OCI-LY1 (cell line): ENCODE results near the gene SLAMF1.

Experiments used
- H2AFZ ChIP-seq: fragments of 200-600 bp; sonication (generic), shearing (Covaris generic); 2 replicates; pipeline ENCODE4 v1.6.0; 2014; ENCODE audit warnings: antibody characterized with exemption, mild to moderate bottlenecking, low read length
- H3F3A ChIP-seq: fragments of 200-600 bp; sonication (generic), shearing (Covaris generic); 2 replicates; pipeline ENCODE4 v1.6.0; 2014; ENCODE audit warnings: mild to moderate bottlenecking, antibody characterized with exemption, low read length, moderate library complexity; ENCODE audit not compliant: insufficient read depth
- H3K27ac ChIP-seq: fragments of 200-600 bp; sonication (generic); 2 replicates; pipeline ENCODE4 v1.5.1; 2014; ENCODE audit warnings: low read length, mixed run types, mild to moderate bottlenecking, low read depth; ENCODE audit not compliant: poor library complexity, severe bottlenecking
- H3K27me3 ChIP-seq: fragments of 200-600 bp; sonication (generic); 2 replicates; pipeline ENCODE4 v1.6.0; 2014; ENCODE audit warnings: antibody characterized with exemption, mild to moderate bottlenecking, low read length, moderate library complexity; ENCODE audit not compliant: insufficient read depth
- H3K36me3 ChIP-seq: fragments of 200-600 bp; sonication (generic); 2 replicates; pipeline ENCODE4 v1.6.1; 2014; ENCODE audit warnings: mild to moderate bottlenecking, antibody characterized with exemption, low read length, moderate library complexity, mixed read lengths; ENCODE audit not compliant: insufficient read depth
- H3K4me1 ChIP-seq: fragments of 200-600 bp; sonication (generic); 2 replicates; pipeline ENCODE4 v1.5.1; 2014; ENCODE audit warnings: mild to moderate bottlenecking, low read length, moderate library complexity; ENCODE audit not compliant: insufficient read depth, severe bottlenecking
- H3K4me2 ChIP-seq: fragments of 200-600 bp; sonication (generic), shearing (Covaris generic); 2 replicates; pipeline ENCODE4 v1.6.1; 2014; ENCODE audit warnings: low read length
- H3K4me3 ChIP-seq: fragments of 200-600 bp; sonication (generic); 2 replicates; pipeline ENCODE4 v1.5.1; 2014; ENCODE audit warnings: low read length, low read depth, mild to moderate bottlenecking, mixed read lengths; ENCODE audit not compliant: poor library complexity, severe bottlenecking
- H3K79me2 ChIP-seq: fragments of 200-600 bp; shearing (Covaris generic); 2 replicates; pipeline ENCODE4 v1.6.1; 2016; ENCODE audit warnings: mixed run types, low read length, mixed read lengths; ENCODE audit not compliant: insufficient read depth
- H3K9ac ChIP-seq: fragments of 200-600 bp; sonication (generic), shearing (Covaris generic); 2 replicates; pipeline ENCODE4 v1.6.1; 2014; ENCODE audit warnings: mild to moderate bottlenecking, low read length, mixed read lengths
- H3K9me2 ChIP-seq: fragments of 200-600 bp; sonication (generic), shearing (Covaris generic); 2 replicates; pipeline ENCODE4 v1.6.1; 2014; ENCODE audit warnings: low read depth, mild to moderate bottlenecking, low read length, mixed read lengths
- H3K9me3 ChIP-seq: fragments of 200-600 bp; shearing (Covaris generic); 2 replicates; pipeline ENCODE4 v1.6.1; 2014; ENCODE audit warnings: low read length, mixed read lengths
- H4K20me1 ChIP-seq: fragments of 200-600 bp; sonication (generic), shearing (Covaris generic); 2 replicates; pipeline ENCODE4 v1.6.0; 2016; ENCODE audit warnings: mild to moderate bottlenecking, low read length; ENCODE audit not compliant: insufficient read depth
- CTCF ChIP-seq: fragments of 200-600 bp; sonication (generic), shearing (Covaris generic); IDR thresholded peaks from 2 replicates; pipeline ENCODE4 v1.5.1; 2017; ENCODE audit warnings: mild to moderate bottlenecking, antibody characterized with exemption, low read length, moderate library complexity, mixed read lengths
- EZH2 ChIP-seq: fragments of 200-600 bp; sonication (generic), shearing (Covaris generic); IDR thresholded peaks from 2 replicates; pipeline ENCODE4 v1.8.0; 2017; ENCODE audit warnings: borderline replicate concordance, mixed run types, mild to moderate bottlenecking, antibody characterized with exemption, low read length, moderate library complexity, mixed read lengths

SLAMF1 gene

GRCh38 chr1:160638926-160639325 lies 7.9 kb downstream of the SLAMF1 start:
- Histone ChIP-seq H3F3A (no peaks in the 10 kb centered on the region), H3K36me3 (no peaks in the 10 kb centered on the region), H4K20me1 (no peaks in the 10 kb centered on the region), H3K9ac (no peak overlapping the region), H2AFZ (no peak overlapping the region), H3K9me2 (no peaks in the 10 kb centered on the region), H3K9me3 (no peaks in the 10 kb centered on the region), H3K4me3 (no peak overlapping the region), H3K4me1 (peaks cover 31% of the 10 kb centered on the region), H3K4me2 (no peak overlapping the region), H3K27ac (no peak overlapping the region), H3K27me3 (no peaks in the 10 kb centered on the region), H3K79me2 (no peaks in the 10 kb centered on the region)
- TF ChIP-seq EZH2 (no peak), CTCF (no peak)

GRCh38 chr1:160638540-160638857 lies 8.3 kb downstream of the SLAMF1 start:
- Histone ChIP-seq H3K36me3 (no peaks in the 10 kb centered on the region), H3K27me3 (no peaks in the 10 kb centered on the region), H3K79me2 (no peaks in the 10 kb centered on the region), H3K4me1 (peaks cover 34% of the 10 kb centered on the region), H2AFZ (no peak overlapping the region), H3K4me3 (no peak overlapping the region), H3K9me3 (no peaks in the 10 kb centered on the region), H3K9ac (no peak overlapping the region), H3F3A (no peaks in the 10 kb centered on the region), H3K9me2 (no peaks in the 10 kb centered on the region), H3K4me2 (no peak overlapping the region), H3K27ac (no peak overlapping the region), H4K20me1 (no peaks in the 10 kb centered on the region)
- TF ChIP-seq CTCF (no peak), EZH2 (no peak)

- H3F3A ChIP-seq = no peaks in the 10 kb centered on the region
- H3K9ac ChIP-seq = no peak overlapping the region
- no peak overlapping the region for H3K4me2 ChIP-seq
- no peaks in the 10 kb centered on the region for H3K79me2 ChIP-seq
- H3K9me2 ChIP-seq = no peaks in the 10 kb centered on the region
- H3K36me3 ChIP-seq = no peaks in the 10 kb centered on the region
- peaks cover 40% of the 10 kb centered on the region for H3K4me1 ChIP-seq
- H3K27ac ChIP-seq = no peak overlapping the region
- no peak overlapping the region for H3K4me3 ChIP-seq
- H3K9me3 ChIP-seq = no peaks in the 10 kb centered on the region
- no peaks in the 10 kb centered on the region for H4K20me1 ChIP-seq
- H2AFZ ChIP-seq = no peak overlapping the region
- TF ChIP-seq CTCF = no peak
- no peak for TF ChIP-seq EZH2
- no peaks in the 10 kb centered on the region for H3K27me3 ChIP-seq
Observed at GRCh38 chr1:160637821-160638539, 8.9 kb downstream of the SLAMF1 start.
